Activated B cell treated with CpG ODN at 0.5 μM for 24 hours (primary cell): Measurements from ENCODE around the gene WDR1. TPM values are rescaled to one million over a fixed set of nuclear protein-coding genes. Genes with fewer than 3 reads are reported as not detected.

ENCODE experiments used
- ATAC-seq: fragments of 200-7000 bp; cut with Tn5 transposase; one replicate; pipeline ENCODE4 v1.10.0; 2021; ENCODE audit warnings: low read depth, mild to moderate bottlenecking, moderate library complexity
- CTCF ChIA-PET: fragments of 350-600 bp; sonication (Branson Sonifier 250); formaldehyde crosslinking; loops from one replicate; lab custom pipeline; 2021; ENCODE audit warnings: antibody characterized with exemption; lab: Charles Lee
- POLR2A ChIA-PET: fragments of 350-600 bp; sonication (Branson Sonifier 250); formaldehyde crosslinking; loops from one replicate; lab custom pipeline; 2021; ENCODE audit warnings: antibody characterized with exemption; lab: Charles Lee
- DNase-seq: peaks from one replicate; pipeline ENCODE4 v3.0.0; 2022
- H3K27ac Mint-ChIP-seq: one replicate; pipeline ENCODE4 v1.8.0; 2020; ENCODE audit warnings: mixed read lengths
- H3K27me3 Mint-ChIP-seq: one replicate; pipeline ENCODE4 v1.8.0; 2021; ENCODE audit warnings: mixed read lengths
- H3K36me3 Mint-ChIP-seq: one replicate; pipeline ENCODE4 v1.8.0; 2021; ENCODE audit warnings: low read depth, mixed read lengths
- H3K4me1 Mint-ChIP-seq: one replicate; pipeline ENCODE4 v1.8.0; 2021; ENCODE audit warnings: mixed read lengths
- H3K4me3 Mint-ChIP-seq: one replicate; pipeline ENCODE4 v1.8.0; 2020; ENCODE audit warnings: mild to moderate bottlenecking, mixed read lengths
- H3K9me3 Mint-ChIP-seq: one replicate; pipeline ENCODE4 v1.8.0; 2020; ENCODE audit warnings: mixed read lengths
- intact Hi-C: fragments of 100-400 bp; cut with micrococcal nuclease; formaldehyde crosslinking; loops from one replicate; pipeline ENCODE4 v1.15.1; 2024
- total RNA-seq: library from RNA; stranded (reverse); gene quantifications from 2 replicates; pipeline ENCODE4 v1.2.3, GENCODE V29; 2022
- TF ChIP-seq, protein P1 (sequence below): fragments of 200-600 bp; IDR thresholded peaks from one replicate; pipeline ENCODE4 v1.8.0; 2022; ENCODE audit warnings: antibody characterized with exemption, mild to moderate bottlenecking

WDR1 gene
- total RNA-seq, 1 donor from 2014 or later = 337 TPM

DNA sequence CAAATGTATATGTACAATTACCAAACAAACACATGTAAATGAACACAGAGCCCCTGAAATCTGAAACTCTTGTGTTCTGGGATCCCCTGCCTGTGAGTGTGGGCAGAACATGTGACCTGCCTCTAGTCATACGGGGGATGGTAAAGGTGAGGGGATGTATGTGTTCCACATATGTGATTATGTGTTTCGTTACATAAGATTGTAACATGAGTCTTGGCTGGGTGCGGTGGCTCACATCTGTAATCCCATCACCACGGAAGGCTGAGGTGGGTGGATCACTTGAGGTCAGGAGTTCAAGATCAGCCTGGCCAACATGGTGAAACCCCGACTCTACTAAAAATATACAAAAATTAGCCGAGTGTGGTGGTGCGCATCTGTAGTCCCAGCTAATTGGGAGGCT, 58.2 kb downstream of the WDR1 start:
- peaks cover 25% of the 10 kb centered on the region for H3K36me3 Mint-ChIP-seq

DNA sequence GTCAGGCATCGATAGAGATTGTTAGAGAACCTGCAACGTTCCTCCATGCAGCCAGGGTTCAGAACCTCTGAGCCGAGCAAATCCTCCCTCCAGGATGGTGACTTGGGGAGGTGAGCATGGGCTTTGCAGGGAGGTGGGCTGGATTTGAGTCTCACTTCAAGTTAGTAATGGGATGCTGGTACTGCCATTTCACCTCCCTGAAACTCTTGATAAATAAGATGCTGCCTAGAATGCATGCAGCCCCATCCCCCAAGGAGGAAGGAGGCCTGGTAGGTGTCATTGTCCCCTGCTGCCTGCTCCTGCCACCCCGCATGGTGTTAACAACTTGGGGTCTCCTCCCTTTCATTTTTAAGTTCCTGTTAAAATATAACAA, 59.6 kb downstream of the WDR1 start:
- TF ChIP-seq, protein P1, sequence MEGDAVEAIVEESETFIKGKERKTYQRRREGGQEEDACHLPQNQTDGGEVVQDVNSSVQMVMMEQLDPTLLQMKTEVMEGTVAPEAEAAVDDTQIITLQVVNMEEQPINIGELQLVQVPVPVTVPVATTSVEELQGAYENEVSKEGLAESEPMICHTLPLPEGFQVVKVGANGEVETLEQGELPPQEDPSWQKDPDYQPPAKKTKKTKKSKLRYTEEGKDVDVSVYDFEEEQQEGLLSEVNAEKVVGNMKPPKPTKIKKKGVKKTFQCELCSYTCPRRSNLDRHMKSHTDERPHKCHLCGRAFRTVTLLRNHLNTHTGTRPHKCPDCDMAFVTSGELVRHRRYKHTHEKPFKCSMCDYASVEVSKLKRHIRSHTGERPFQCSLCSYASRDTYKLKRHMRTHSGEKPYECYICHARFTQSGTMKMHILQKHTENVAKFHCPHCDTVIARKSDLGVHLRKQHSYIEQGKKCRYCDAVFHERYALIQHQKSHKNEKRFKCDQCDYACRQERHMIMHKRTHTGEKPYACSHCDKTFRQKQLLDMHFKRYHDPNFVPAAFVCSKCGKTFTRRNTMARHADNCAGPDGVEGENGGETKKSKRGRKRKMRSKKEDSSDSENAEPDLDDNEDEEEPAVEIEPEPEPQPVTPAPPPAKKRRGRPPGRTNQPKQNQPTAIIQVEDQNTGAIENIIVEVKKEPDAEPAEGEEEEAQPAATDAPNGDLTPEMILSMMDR = no peak
- Mint-ChIP-seq H3K27ac (no peak overlapping the region), H3K36me3 (peaks cover 15% of the 10 kb centered on the region), H3K4me1 (no peaks in the 10 kb centered on the region), H3K27me3 (no peaks in the 10 kb centered on the region), H3K9me3 (peaks cover 2% of the 10 kb centered on the region), H3K4me3 (no peak overlapping the region)
- ChIA-PET POLR2A (no interaction called here), CTCF (interaction anchor here (0.6 kb wide), 1 partner anchor 353 kb away, joined by 3 read pairs; no protein-coding TSS in a partner anchor)
- intact Hi-C loops = no loop called here
- no peak for ATAC-seq
- DNase-seq = no peak

More for the DNA sequence above, 58.2 kb downstream of the WDR1 start:
- intact Hi-C loops = no loop called here
- DNase-seq = no peak
- ChIA-PET POLR2A (no interaction called here), CTCF (no interaction called here)
- TF ChIP-seq, protein P1 = no peak
- Mint-ChIP-seq H3K4me1 (no peaks in the 10 kb centered on the region), H3K27me3 (no peaks in the 10 kb centered on the region), H3K9me3 (peaks cover 2% of the 10 kb centered on the region), H3K27ac (no peak overlapping the region), H3K4me3 (no peak overlapping the region)
- ATAC-seq = no peak

GRCh38 chr4:10056334-10057022, 60.1 kb downstream of the WDR1 start:
- intact Hi-C loops = no loop called here
- no peak for ATAC-seq
- H3K9me3 Mint-ChIP-seq = peaks cover 2% of the 10 kb centered on the region
- H3K36me3 Mint-ChIP-seq = peaks cover 12% of the 10 kb centered on the region
- H3K27ac Mint-ChIP-seq = no peak overlapping the region
- no peaks in the 10 kb centered on the region for H3K4me1 Mint-ChIP-seq
- CTCF ChIA-PET = interaction anchor here (0.6 kb wide), 1 partner anchor 353 kb away, joined by 3 read pairs; no protein-coding TSS in a partner anchor
- DNase-seq = no peak
- TF ChIP-seq, protein P1 = no peak
- no peak overlapping the region for H3K4me3 Mint-ChIP-seq
- POLR2A ChIA-PET = no interaction called here
- H3K27me3 Mint-ChIP-seq = no peaks in the 10 kb centered on the region

GRCh38 chr4:10055871-10056270, 60.7 kb downstream of the WDR1 start:
- H3K27me3 Mint-ChIP-seq = no peaks in the 10 kb centered on the region
- H3K9me3 Mint-ChIP-seq = peaks cover 2% of the 10 kb centered on the region
- DNase-seq (no peak), ATAC-seq (no peak)
- no peak overlapping the region for H3K4me3 Mint-ChIP-seq
- ChIA-PET CTCF (no interaction called here), POLR2A (no interaction called here)
- intact Hi-C loops = no loop called here
- no peaks in the 10 kb centered on the region for H3K4me1 Mint-ChIP-seq
- TF ChIP-seq, protein P1 = no peak
- H3K36me3 Mint-ChIP-seq = peaks cover 7% of the 10 kb centered on the region
- H3K27ac Mint-ChIP-seq = no peak overlapping the region

GRCh38 chr4:10054571-10055041, 62.0 kb downstream of the WDR1 start:
- no peak for DNase-seq
- H3K4me1 Mint-ChIP-seq = no peaks in the 10 kb centered on the region
- H3K4me3 Mint-ChIP-seq = no peak overlapping the region
- ChIA-PET POLR2A (no interaction called here), CTCF (no interaction called here)
- intact Hi-C loops = no loop called here
- no peak overlapping the region for H3K27ac Mint-ChIP-seq
- no peak for ATAC-seq
- H3K36me3 Mint-ChIP-seq = peaks cover 7% of the 10 kb centered on the region
- H3K9me3 Mint-ChIP-seq = peaks cover 2% of the 10 kb centered on the region
- TF ChIP-seq, protein P1 = no peak
- H3K27me3 Mint-ChIP-seq = peaks cover 7% of the 10 kb centered on the region
